ENCODE data around the gene KLRF1. TPM values are rescaled to one million over a fixed set of nuclear protein-coding genes. Genes with fewer than 3 reads are reported as not detected.

The KLRF1 gene
- total RNA-seq, 1 experiment from 2014 or later: not detected

GRCh38 chr12:9799961-9800360, 27.3 kb upstream of the KLRF1 start:
- Histone ChIP-seq H3K27ac (ENCODE audit: low read depth, low read length) (no peak overlapping the region), H3K4me1 (ENCODE audit: control insufficient read depth in 1 of 2, insufficient read depth in 2 of 2, low read length in 2 of 2) (no peaks in the 10 kb centered on the region), H2AFZ (ENCODE audit: low read depth, low read length, poor library complexity, severe bottlenecking) (no peak overlapping the region), H3K4me2 (ENCODE audit: low read length) (no peak overlapping the region), H3K9me3 (ENCODE audit: control insufficient read depth in 1 of 2, insufficient read depth in 1 of 2, low read depth in 1 of 2, low read length in 2 of 2) (no peaks in the 10 kb centered on the region), H3K9me2 (ENCODE audit: insufficient read depth) (no peaks in the 10 kb centered on the region), H3K4me3 (replicated peaks in 1 of 2; ENCODE audit: low read depth in 1 of 2, low read length in 2 of 2) (no peak overlapping the region), H3K79me2 (ENCODE audit: insufficient read depth, low read length) (no peaks in the 10 kb centered on the region), H3K9ac (ENCODE audit: low read length) (no peak overlapping the region), H3K36me3 (ENCODE audit: control insufficient read depth in 1 of 2, insufficient read depth in 2 of 2, low read length in 2 of 2) (no peaks in the 10 kb centered on the region), H4K20me1 (ENCODE audit: insufficient read depth) (no peaks in the 10 kb centered on the region), H3K27me3 (ENCODE audit: insufficient read depth, low read length) (peaks cover 24% of the 10 kb centered on the region)
- ChIA-PET CTCF (interaction anchor here (1.1 to 4.8 kb wide), 3 partner anchors 14 to 58 kb away, joined by 3 to 68 read pairs (median 3); no protein-coding TSS in a partner anchor), POLR2A (no interaction called here), RAD21 (ENCODE audit: low non-redundant PET in 1 of 2, low total read pairs in 2 of 2, uncharacterized antibody in 2 of 2, unreplicated experiment in 2 of 2) (no interaction called here)
- no peak for DNase-seq (ENCODE audit: low read depth, low spot score)
- TF ChIP-seq EZH2 (IDR thresholded peaks at IDR 0.05): no peak
- TF ChIP-seq SRF (IDR thresholded peaks at IDR 0.05; ENCODE audit: low read depth): no peak
- no peak for TF ChIP-seq ELF1 (IDR thresholded peaks at IDR 0.05; ENCODE audit: borderline replicate concordance, low read depth)
- TF ChIP-seq TCF7L2 (IDR thresholded peaks at IDR 0.05; ENCODE audit: borderline replicate concordance, extremely low read depth, insufficient read depth, insufficient read length): no peak
- no peak for TF ChIP-seq CTCF (IDR thresholded peaks at IDR 0.05 in 2 of 3, conservative IDR thresholded peaks at IDR 0.05 in 1 of 3; ENCODE audit: borderline replicate concordance in 1 of 3, insufficient read depth in 1 of 3, low read depth in 2 of 3, low read length in 2 of 3)
- no peak for TF ChIP-seq EGR1 (IDR thresholded peaks at IDR 0.05; ENCODE audit: low read depth)
- ATAC-seq: no peak
- intact Hi-C loops (cut with micrococcal nuclease): loop anchor here (2.0 kb wide), 1 partner anchor 469 kb away; no protein-coding TSS in a partner anchor
- BruUV-seq (replicated peaks): no TSS peak

- Histone ChIP-seq H3K27ac (ENCODE audit: low read depth, low read length) (no peak overlapping the region), H3K9ac (ENCODE audit: low read length) (no peak overlapping the region), H3K27me3 (ENCODE audit: insufficient read depth, low read length) (peaks cover 61% of the 10 kb centered on the region), H3K4me2 (ENCODE audit: low read length) (no peak overlapping the region), H2AFZ (ENCODE audit: low read depth, low read length, poor library complexity, severe bottlenecking) (no peak overlapping the region), H3K79me2 (ENCODE audit: insufficient read depth, low read length) (no peaks in the 10 kb centered on the region), H3K4me1 (ENCODE audit: control insufficient read depth in 1 of 2, insufficient read depth in 2 of 2, low read length in 2 of 2) (no peaks in the 10 kb centered on the region), H3K36me3 (ENCODE audit: control insufficient read depth in 1 of 2, insufficient read depth in 2 of 2, low read length in 2 of 2) (no peaks in the 10 kb centered on the region), H3K9me2 (ENCODE audit: insufficient read depth) (no peaks in the 10 kb centered on the region), H3K4me3 (replicated peaks in 1 of 2; ENCODE audit: low read depth in 1 of 2, low read length in 2 of 2) (no peak overlapping the region), H4K20me1 (ENCODE audit: insufficient read depth) (no peaks in the 10 kb centered on the region), H3K9me3 (ENCODE audit: control insufficient read depth in 1 of 2, insufficient read depth in 1 of 2, low read depth in 1 of 2, low read length in 2 of 2) (no peaks in the 10 kb centered on the region)
- no peak for TF ChIP-seq REST (IDR thresholded peaks at IDR 0.05; ENCODE audit: low read depth)
- TF ChIP-seq POLR2A (IDR thresholded peaks at IDR 0.05; ENCODE audit: borderline replicate concordance, extremely low read depth, insufficient read depth, insufficient read length): no peak
- TF ChIP-seq TCF7L2 (IDR thresholded peaks at IDR 0.05; ENCODE audit: borderline replicate concordance, extremely low read depth, insufficient read depth, insufficient read length): no peak
- no peak for TF ChIP-seq CBX3 (IDR thresholded peaks at IDR 0.05; ENCODE audit: low read depth)
- TF ChIP-seq EGR1 (IDR thresholded peaks at IDR 0.05; ENCODE audit: low read depth): no peak
- TF ChIP-seq YY1 (IDR thresholded peaks at IDR 0.05; ENCODE audit: extremely low read depth, insufficient replicate concordance, low read depth, low read length): no peak
- no peak for TF ChIP-seq EZH2 (IDR thresholded peaks at IDR 0.05)
- TF ChIP-seq EZH2phosphoT487 (IDR thresholded peaks at IDR 0.05; ENCODE audit: borderline replicate concordance): no peak
- RAD21 ChIA-PET (ENCODE audit: low non-redundant PET in 1 of 2, low total read pairs in 2 of 2, uncharacterized antibody in 2 of 2, unreplicated experiment in 2 of 2): no interaction called here
- CTCF ChIA-PET: no interaction called here
- DNase-seq (ENCODE audit: low read depth, low spot score): no peak
- intact Hi-C loops (cut with micrococcal nuclease): no loop called here
- POLR2A ChIA-PET: no interaction called here
- ATAC-seq: no peak
- BruUV-seq (replicated peaks): no TSS peak
These were observed 21.4 kb upstream of the KLRF1 start for GRCh38 chr12:9805883-9806282.
